NCI-H226 (cell line): Measurements from ENCODE around the gene DLG3.

ENCODE experiments used
- DNase-seq: peaks from one replicate; pipeline ENCODE4 v3.0.0-alpha.2; 2015

The DLG3 gene

DNA sequence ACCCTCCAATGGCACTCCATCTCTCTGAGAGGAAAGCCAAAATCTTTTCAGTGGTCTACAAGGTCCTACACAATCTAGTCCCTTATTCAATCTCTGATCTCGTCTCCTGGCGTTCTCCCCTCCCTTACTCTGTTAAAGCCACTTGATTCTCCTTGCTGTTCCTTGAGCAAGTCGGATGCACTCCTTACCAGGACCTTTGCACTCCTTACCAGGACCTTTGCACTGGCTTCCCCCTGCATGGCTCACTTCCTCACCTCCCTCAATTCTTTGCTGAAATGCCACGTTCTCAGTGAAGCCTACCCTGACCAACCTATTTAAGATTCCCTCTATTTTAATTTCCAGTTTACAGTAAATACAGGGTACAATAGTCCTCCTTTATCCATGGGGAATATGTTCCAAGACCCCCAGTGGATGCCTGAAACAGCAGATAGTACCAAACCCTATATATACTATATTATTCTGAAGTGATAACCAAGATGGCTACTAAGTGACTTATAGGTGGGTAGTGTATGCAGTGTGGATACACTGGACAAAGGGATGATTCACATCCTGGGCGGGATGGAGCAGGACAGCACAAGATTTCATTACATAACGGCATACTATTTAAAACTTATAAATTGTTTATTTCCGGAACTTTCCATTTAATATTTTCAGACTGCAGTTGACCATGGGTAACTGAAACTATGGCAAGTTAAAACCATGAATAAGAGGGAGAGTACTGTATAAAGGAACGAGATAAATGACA, 6.5 kb upstream of the DLG3 start:
- no peak for DNase-seq

DNA sequence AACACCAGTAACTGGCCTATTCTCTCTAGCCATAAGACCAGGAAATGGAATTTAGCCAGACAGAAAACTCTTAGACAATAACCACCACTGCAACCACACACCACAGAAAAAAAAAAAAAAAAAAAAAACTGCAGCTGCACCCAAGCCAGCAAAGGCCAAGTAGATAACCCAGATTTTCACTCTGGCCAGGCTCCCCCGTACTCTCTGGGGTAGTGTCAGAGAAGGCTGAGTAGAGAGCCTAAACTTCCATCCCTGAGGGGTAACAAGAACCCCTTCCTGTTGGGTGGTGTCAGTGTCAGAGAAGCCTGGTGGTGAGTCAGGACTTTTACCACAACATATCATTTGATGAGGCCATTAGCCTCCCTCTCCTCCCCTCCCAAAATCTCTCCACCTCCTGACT, 5.6 kb upstream of the DLG3 start:
- DNase-seq, result peak; percentile 24

DNA sequence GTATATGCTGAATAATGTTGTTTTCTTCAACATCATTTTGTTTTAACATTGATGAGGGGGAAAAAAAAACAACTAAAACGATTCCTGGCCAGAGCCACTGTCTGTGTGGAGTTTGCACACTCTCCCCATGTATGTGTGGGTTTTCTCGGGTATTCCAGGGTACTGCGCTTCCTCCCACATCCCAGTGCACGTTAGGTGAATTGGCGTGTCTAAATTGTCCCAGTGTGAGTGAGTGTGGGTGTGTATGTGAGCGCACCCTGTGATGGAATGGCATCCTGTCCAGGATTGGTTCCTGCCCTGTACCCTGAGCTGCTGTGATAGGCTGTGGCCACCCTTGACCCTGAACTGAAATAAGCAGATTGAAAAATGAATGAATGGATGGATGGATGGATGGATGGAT, 2.4 kb upstream of the DLG3 start:
- no peak for DNase-seq

DNA sequence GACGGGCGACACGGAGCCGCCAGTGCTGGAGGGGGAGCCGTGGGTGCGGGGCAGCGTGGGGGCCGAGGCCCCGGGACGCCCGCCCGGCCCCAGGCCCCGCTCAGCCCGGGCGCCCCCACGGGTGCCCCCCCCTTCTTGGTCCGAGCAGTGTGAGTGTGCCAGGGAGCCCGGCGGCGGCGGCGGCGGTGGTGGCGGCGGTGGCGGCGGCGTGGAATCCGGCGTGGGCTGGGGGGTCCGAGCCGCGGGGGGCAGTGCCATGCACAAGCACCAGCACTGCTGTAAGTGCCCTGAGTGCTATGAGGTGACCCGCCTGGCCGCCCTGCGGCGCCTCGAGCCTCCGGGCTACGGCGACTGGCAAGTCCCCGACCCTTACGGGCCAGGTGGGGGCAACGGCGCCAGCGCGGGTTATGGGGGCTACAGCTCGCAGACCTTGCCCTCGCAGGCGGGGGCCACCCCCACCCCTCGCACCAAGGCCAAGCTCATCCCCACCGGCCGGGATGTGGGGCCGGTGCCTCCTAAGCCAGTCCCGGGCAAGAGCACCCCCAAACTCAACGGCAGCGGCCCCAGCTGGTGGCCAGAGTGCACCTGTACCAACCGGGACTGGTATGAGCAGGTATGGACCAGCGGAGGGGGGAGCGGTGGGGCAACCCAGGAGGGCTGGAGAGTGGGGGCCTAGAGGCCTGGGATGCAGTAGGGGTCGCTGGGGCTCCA, 466 bp downstream of the DLG3 start:
- no peak for DNase-seq

- no peak for DNase-seq
These were observed 1.3 kb downstream of the DLG3 start for GRCh38 chrX:70445951-70446350.

GRCh38 chrX:70446380-70447350, 2.0 kb downstream of the DLG3 start:
- no peak for DNase-seq

DNA sequence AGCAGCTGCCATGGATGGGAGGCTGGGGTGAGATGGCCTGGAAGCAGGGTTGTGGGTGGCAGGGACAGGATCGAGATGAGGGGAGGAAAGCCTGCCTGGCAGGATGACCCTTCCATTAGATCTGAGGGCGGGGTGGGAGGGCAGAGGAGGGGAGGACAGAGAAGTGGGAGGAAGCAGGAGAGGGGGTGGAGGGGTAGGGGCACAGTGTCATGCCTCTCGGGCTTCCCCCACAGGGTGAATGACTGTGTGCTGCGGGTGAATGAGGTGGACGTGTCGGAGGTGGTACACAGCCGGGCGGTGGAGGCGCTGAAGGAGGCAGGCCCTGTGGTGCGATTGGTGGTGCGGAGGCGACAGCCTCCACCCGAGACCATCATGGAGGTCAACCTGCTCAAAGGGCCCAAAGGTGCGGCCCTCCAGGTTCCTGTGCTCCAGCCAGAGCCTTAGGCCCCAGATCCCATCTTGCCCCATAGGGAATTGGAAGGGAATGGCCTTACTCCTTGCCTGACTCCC, 4.9 kb downstream of the DLG3 start:
- DNase-seq, result no peak

- no peak for DNase-seq
These were observed 7.6 kb downstream of the DLG3 start for GRCh38 chrX:70452143-70452733.

DNA sequence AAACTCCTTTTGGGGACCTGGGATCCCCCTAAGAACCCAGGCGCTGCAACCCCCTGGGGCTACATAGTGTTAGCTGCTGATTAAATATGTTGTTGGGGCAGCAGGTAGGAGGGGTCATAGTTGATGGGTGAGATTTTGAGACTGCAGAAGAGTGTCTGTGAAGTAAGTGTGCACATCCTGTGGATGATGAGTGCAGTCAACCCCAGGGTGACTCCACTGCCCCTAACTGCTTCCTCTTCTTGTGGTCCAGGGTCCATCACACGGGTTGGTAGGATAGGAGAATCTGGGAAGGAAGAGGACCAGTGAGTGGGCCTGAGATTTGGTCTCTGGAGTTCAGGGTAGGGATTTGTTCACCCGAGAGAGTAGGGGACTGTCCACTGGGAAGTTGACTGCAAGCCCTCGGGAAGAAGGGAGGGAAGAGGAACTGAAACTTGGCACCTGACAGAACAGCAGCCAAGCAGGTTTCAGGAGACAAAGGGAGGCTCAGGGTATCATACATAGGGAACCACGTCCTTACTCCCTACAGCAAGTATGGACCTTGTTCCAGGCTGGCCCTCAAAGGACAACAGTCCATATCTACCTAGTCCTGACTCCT, 8.5 kb downstream of the DLG3 start:
- DNase-seq, result no peak

DNA sequence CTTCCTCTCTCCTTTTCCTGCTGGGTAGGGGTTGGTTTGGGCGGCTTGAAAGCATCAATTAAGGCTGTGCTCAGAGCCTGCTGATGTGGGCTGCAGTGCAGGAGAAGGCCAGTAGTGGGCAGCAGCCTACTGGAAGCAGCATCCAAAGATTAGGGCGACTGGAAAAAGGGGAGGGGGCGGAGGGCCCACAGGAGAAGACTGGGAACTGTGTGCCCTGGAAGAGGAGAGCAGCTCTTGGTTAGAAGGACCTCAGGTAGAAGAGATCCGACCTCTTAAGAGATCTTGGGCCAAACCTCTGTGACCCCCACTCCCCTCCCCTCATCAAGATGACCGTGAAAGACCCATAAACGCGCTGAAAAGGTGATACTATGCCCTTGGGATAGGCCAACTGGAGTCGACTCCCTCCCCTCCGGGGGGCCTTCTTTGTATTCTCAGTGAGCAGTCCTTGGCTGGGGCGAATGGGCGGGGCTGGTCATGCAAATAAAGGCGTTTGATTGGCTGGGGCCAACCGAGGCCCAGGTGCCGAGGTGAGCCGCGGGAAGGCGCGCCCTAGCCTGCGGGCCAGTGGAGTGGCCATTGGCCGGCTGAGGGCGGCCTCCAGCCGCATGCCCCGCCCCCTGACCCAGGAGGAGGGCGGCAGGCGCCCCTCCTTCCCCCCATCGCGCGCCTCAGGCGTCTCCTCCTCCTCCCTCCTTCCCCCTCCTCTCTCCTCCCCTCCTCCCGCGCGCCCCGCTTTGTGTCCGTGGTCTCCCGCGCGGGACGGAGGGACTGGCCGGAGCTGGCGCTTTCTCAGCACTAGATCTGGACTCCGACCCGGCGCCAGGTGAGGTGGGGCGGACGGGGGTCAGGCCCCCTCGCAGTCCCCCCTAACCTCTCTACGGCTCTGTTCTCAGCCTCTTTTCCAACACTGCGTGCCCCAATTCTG, 10.1 kb downstream of the DLG3 start:
- DNase-seq, result peak; percentile 76

DNA sequence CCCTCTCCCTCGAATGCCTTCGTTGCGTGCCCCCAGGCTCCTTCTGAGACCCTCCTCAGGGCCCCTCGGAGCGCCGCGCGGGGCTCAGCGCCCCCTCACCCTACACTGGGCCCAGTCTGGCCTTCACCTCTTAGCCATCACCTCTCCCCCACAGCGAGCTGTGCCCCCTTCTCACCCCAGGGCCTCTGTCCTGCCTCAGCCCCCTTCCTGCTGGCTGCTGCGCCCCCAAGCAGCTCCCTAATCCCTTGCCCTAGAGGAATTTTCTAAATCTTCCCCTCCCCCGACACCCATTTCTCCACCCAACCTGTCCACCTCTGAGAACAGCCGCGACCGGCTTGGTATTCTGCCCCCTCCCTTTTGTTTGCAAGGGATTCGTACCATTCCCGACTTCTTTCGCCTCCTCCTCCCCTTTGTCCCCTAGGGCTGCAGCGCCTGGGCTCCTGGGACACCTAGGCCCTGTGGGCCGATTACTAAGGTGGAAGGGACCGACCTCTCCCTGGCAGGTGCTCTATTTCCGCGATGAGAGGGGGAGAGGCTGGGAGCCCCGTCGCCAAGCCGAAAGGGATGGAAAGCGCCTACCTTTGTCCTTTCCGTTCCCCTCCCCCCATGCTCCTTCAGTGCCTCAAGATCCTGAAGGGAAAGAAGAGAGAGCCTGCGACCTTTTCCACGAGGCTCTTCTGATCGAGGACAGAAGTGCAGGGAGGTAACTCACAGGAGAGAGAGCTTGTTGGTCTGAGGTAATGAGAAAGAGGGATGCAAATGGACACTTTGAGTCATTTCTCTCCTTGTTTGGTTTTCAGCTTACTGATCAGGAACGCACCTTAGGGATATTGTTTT, 10.9 kb downstream of the DLG3 start:
- no peak for DNase-seq

DNA sequence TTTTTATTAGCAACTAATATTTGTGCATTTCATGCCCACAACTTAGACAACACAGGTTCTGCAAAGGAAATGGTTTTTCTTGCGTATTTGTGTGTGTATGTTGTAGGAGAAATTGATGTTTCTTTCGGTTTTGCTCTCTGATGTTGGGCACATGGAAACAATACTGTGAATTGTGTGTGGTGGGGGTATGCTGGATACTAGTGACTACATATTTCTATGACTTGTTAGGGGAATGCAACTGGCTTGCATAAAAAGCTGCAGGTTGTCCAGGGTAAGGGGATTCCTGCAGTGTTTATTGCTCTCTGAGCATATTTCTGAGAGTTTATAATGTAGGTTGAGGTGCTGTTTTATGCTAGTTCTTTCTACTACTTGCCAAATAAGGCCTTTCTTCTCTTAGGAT, 11.6 kb downstream of the DLG3 start:
- no peak for DNase-seq

GRCh38 chrX:70461026-70461425, 16.4 kb downstream of the DLG3 start:
- no peak for DNase-seq

DNA sequence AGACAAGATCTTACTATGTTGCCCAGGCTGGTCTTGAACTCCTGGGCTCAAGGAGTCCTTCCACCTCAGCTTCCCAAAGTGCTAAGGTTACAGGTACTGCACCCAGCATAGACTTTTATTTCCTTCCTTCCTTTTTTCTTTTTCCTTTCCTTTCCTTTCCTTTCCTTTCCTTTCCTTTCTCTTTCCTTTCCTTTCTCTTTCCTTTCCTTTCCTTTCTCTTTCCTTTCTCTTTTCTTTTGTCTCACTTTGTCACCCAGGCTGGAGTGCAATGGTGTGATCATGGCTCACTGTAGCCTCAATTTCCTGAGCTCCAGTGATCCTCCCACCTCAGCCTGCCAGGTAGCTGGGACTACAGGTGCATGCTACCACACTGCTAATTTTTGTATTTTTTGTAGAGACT, 19.4 kb downstream of the DLG3 start:
- no peak for DNase-seq

DNA sequence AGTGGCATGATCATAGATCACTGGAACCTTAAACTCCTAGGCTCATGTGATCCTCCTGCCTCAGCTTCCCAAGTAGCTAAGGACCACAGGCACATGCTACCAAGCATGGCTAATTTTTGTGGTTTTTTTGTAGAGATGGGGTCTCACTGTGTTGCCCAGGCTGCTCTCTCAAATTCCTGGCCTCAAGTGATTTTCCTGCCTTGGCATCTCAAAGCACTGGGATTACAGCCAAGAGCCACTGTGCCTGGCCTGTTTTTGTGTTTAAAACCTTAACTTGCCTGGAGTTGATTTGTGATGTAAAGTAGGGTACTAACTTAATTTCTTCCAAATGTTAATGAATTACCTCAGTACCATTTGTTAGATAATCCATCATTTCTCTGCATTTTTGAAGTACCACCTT, 22.3 kb downstream of the DLG3 start:
- no peak for DNase-seq

- DNase-seq, result no peak
These were observed 24.1 kb downstream of the DLG3 start for GRCh38 chrX:70468709-70469108.

- DNase-seq, result no peak
These were observed 26.2 kb downstream of the DLG3 start for GRCh38 chrX:70470850-70471289.

DNA sequence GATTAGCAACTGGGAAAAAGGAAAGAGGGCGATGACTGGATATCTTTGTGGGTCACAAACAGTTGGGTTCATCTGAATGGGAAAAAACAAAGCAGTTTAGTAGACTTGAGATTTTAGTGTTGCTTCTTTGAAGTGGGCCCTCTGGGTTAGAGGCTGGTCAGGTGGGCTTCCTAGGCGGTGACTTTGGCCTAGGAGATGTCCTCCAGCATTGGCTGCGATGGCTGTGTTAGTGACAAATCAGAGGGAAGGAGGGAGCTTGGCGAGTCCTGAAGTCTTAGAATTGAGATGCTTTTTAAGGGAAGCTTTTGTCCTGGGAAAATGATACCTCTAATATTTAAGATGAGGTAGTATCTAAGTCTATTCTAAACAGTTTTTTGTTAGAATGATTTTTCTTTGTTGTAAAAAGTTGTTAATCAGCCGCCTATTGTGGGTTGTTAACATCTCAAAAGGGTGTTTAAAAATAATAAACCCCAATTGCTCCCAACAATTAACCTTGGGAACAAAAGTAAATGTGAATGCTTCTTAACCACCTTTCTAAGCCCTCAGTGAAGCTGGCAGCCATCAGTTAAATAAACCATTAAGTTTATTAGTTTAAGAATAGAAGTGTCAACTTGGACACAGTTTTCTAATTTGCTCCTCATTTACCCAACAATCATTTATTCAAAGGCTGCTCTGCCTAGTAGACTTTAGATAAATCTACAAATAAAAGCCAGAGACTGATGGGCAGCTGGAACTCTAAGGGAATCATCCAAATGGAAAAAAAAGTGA, 31.7 kb downstream of the DLG3 start:
- no peak for DNase-seq

- no peak for DNase-seq
These were observed 32.5 kb downstream of the DLG3 start for GRCh38 chrX:70476934-70477733.
